Neural progenitor cell (in vitro differentiated cells): ENCODE data around the gene RAX2. TPM values are rescaled to one million over a fixed set of nuclear protein-coding genes. Genes with fewer than 3 reads are reported as not detected.
"Not testable (repeated sequence)": the region's sequence is repeated elsewhere in the genome, so short reads cannot be mapped to it uniquely, and the experiment has no call there.

Experiments
- DNase-seq: peaks from one replicate; pipeline ENCODE4 v3.0.0-alpha.2; 2016; ENCODE audit warnings: low spot score
- H2AFZ ChIP-seq: fragments of 200-600 bp; sonication (generic); replicated peaks from 2 replicates; pipeline ENCODE4 v1.6.1; 2016; ENCODE audit warnings: antibody characterized with exemption
- H3F3A ChIP-seq: fragments of 200-600 bp; sonication (generic); 2 replicates; pipeline ENCODE4 v1.6.1; 2016; ENCODE audit warnings: antibody characterized with exemption, low read depth
- H3K27ac ChIP-seq: fragments of 200-600 bp; sonication (generic); 2 replicates; pipeline ENCODE4 v1.5.1; 2016; ENCODE audit warnings: mild to moderate bottlenecking
- H3K27me3 ChIP-seq: fragments of 200-600 bp; sonication (generic); 2 replicates; pipeline ENCODE4 v1.6.1; 2016; ENCODE audit warnings: mild to moderate bottlenecking, moderate library complexity
- H3K36me3 ChIP-seq: fragments of 200-600 bp; sonication (generic); 2 replicates; pipeline ENCODE4 v1.5.1; 2016
- H3K4me1 ChIP-seq: fragments of 200-600 bp; sonication (generic); 2 replicates; pipeline ENCODE4 v1.6.1; 2016; ENCODE audit warnings: mixed run types
- H3K4me2 ChIP-seq: fragments of 200-600 bp; sonication (generic); 2 replicates; pipeline ENCODE4 v1.6.1; 2016
- H3K4me3 ChIP-seq: fragments of 200-600 bp; sonication (generic); 2 replicates; pipeline ENCODE4 v1.5.1; 2016
- H3K79me2 ChIP-seq: fragments of 200-600 bp; sonication (generic); 2 replicates; pipeline ENCODE4 v1.6.1; 2016; ENCODE audit warnings: low read depth
- H3K9ac ChIP-seq: fragments of 200-600 bp; sonication (generic); 2 replicates; pipeline ENCODE4 v1.6.1; 2016
- H3K9me3 ChIP-seq: fragments of 200-600 bp; sonication (generic); 2 replicates; pipeline ENCODE4 v1.5.1; 2016; ENCODE audit warnings: low read depth
- H4K20me1 ChIP-seq: fragments of 200-600 bp; sonication (generic); 2 replicates; pipeline ENCODE4 v1.6.1; 2016; ENCODE audit warnings: low read depth
- H3K27ac Mint-ChIP-seq: 3 replicates; pipeline ENCODE4 v1.8.0; 2021; ENCODE audit warnings: mixed read lengths
- H3K27me3 Mint-ChIP-seq: 2 replicates; pipeline ENCODE4 v1.8.0; 2022; ENCODE audit warnings: low read depth, mild to moderate bottlenecking, inconsistent platforms, moderate library complexity, mixed read lengths; ENCODE audit not compliant: insufficient read depth
- H3K36me3 Mint-ChIP-seq: 3 replicates; pipeline ENCODE4 v1.8.0; 2021; ENCODE audit warnings: mixed read lengths
- H3K4me1 Mint-ChIP-seq: 3 replicates; pipeline ENCODE4 v1.8.0; 2021; ENCODE audit warnings: mixed read lengths
- H3K4me3 Mint-ChIP-seq: 3 replicates; pipeline ENCODE4 v1.8.0; 2021; ENCODE audit warnings: mild to moderate bottlenecking, moderate library complexity, mixed read lengths
- H3K9me3 Mint-ChIP-seq: 3 replicates; pipeline ENCODE4 v1.8.0; 2020; ENCODE audit warnings: mixed read lengths
- CTCF ChIP-seq: fragments of 200-600 bp; sonication (generic); IDR thresholded peaks from 2 replicates; pipeline ENCODE4 v1.5.1; 2017; ENCODE audit warnings: antibody characterized with exemption, mild to moderate bottlenecking
- EZH2 ChIP-seq: fragments of 200-600 bp; sonication (generic); IDR thresholded peaks from 2 replicates; pipeline ENCODE4 v1.6.1; 2017; ENCODE audit warnings: antibody characterized with exemption, mild to moderate bottlenecking, moderate library complexity
- EZH2phosphoT487 ChIP-seq: fragments of 200-600 bp; sonication (generic); IDR thresholded peaks from 2 replicates; pipeline ENCODE4 v1.6.1; 2017; ENCODE audit warnings: antibody characterized with exemption
- total RNA-seq: library from RNA; depleted of rRNA; stranded (reverse); fragments of >200 nt; gene quantifications from 2 replicates; pipeline ENCODE4 v1.2.3, GENCODE V29; 2015; ENCODE audit warnings: low replicate concordance

RAX2 gene
- total RNA-seq, 1 donor from 2014 or later: not detected

DNA sequence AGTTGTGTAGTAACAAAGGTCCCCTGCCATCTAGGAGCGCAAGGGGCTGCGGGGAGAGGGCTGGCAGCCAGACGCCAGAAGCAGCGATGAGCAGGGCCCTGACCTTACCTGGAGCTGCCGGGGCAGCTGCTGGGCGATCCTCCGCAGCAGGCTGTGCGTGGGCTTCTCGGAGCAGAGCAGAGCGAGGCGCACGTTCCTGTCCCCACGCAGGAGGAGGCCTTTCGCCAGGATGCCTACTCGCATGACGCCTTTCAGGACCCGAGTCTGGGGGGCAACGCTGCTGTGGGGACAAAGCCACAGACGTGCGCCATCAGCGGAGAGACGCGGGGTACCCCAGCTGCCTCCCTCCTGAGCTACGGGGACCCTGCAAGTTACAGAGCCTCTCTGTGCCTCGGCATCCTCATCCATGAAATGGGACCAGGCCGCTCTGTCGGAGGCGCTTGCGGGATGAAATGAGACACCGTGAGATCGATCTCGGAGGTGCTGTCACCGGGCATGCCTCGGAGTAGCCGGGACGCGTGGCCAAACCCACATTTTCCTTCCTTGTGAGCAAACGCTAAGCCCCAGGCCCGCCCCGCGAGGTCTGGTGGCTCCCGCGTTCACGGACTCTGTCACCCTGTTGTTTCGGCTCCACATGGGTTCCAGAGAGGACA, 44.7 kb upstream of the RAX2 start:
- H3F3A ChIP-seq: no peaks in the 10 kb centered on the region
- TF ChIP-seq CTCF (no peak), EZH2phosphoT487 (no peak), EZH2 (no peak)
- no peaks in the 10 kb centered on the region for H3K27me3 Mint-ChIP-seq
- no peak overlapping the region for H3K4me3 ChIP-seq
- no peak overlapping the region for H3K4me2 ChIP-seq
- H2AFZ ChIP-seq: no peak overlapping the region
- H3K9ac ChIP-seq: no peak overlapping the region
- H3K9me3 Mint-ChIP-seq: no peaks in the 10 kb centered on the region
- H3K27ac Mint-ChIP-seq: no peak overlapping the region
- no peaks in the 10 kb centered on the region for H3K9me3 ChIP-seq
- no peak overlapping the region for H3K4me3 Mint-ChIP-seq
- H3K79me2 ChIP-seq: no peaks in the 10 kb centered on the region
- no peaks in the 10 kb centered on the region for H3K4me1 ChIP-seq
- H3K27ac ChIP-seq: no peak overlapping the region
- H3K27me3 ChIP-seq: no peaks in the 10 kb centered on the region
- H3K4me1 Mint-ChIP-seq: peaks cover 8% of the 10 kb centered on the region
- peaks cover 4% of the 10 kb centered on the region for H4K20me1 ChIP-seq
- no peaks in the 10 kb centered on the region for H3K36me3 Mint-ChIP-seq
- H3K36me3 ChIP-seq: no peaks in the 10 kb centered on the region
- no peak for DNase-seq

GRCh38 chr19:3816148-3816547, 44.1 kb upstream of the RAX2 start:
- H3K27me3 ChIP-seq, H3K9me3 Mint-ChIP-seq, H3K4me1 ChIP-seq, H3K4me2 ChIP-seq, H3K27me3 Mint-ChIP-seq, H3F3A ChIP-seq, H4K20me1 ChIP-seq, H3K9ac ChIP-seq, H3K9me3 ChIP-seq, DNase-seq, H3K36me3 Mint-ChIP-seq, H3K4me3 ChIP-seq, H3K79me2 ChIP-seq, H3K27ac ChIP-seq, H2AFZ ChIP-seq, H3K4me1 Mint-ChIP-seq, H3K4me3 Mint-ChIP-seq, H3K36me3 ChIP-seq, H3K27ac Mint-ChIP-seq: not testable (repeated sequence)

DNA sequence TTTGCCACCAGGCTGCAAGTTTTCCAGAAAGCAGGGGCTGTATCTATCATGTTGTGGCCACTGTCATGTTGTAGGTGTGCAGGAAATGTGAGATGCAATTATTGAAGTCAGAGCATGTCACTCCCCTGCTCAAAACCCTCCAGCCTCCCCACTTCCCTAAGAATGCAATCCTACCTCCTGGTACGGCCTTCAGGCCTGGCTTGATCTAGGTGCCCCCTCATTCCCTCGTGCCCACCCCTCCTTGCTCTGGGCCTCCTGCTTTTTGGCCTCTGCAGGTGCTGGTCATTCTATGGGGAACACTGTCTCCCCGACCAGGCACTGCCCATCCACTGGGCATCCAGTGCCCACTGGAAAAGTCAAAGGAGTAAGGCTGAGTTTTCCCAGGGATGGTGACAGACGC, 42.6 kb upstream of the RAX2 start:
- H3K4me3 Mint-ChIP-seq: no peak overlapping the region
- no peaks in the 10 kb centered on the region for H3K27me3 Mint-ChIP-seq
- Histone ChIP-seq H3K4me2 (no peak overlapping the region), H3K9ac (no peak overlapping the region), H2AFZ (no peak overlapping the region), H3K27me3 (no peaks in the 10 kb centered on the region), H3K27ac (no peak overlapping the region), H3K4me1 (no peaks in the 10 kb centered on the region), H3F3A (no peaks in the 10 kb centered on the region), H3K36me3 (no peaks in the 10 kb centered on the region), H3K9me3 (no peaks in the 10 kb centered on the region), H3K4me3 (no peak overlapping the region), H4K20me1 (peaks cover 4% of the 10 kb centered on the region), H3K79me2 (no peaks in the 10 kb centered on the region)
- no peak for TF ChIP-seq EZH2phosphoT487
- TF ChIP-seq EZH2: no peak
- no peak for TF ChIP-seq CTCF
- DNase-seq: no peak
- no peaks in the 10 kb centered on the region for H3K36me3 Mint-ChIP-seq
- no peak overlapping the region for H3K27ac Mint-ChIP-seq
- peaks cover 8% of the 10 kb centered on the region for H3K4me1 Mint-ChIP-seq
- H3K9me3 Mint-ChIP-seq: no peaks in the 10 kb centered on the region

GRCh38 chr19:3813473-3814392, 41.7 kb upstream of the RAX2 start:
- H4K20me1 ChIP-seq: peaks cover 4% of the 10 kb centered on the region
- H3K79me2 ChIP-seq: no peaks in the 10 kb centered on the region
- no peaks in the 10 kb centered on the region for H3K9me3 Mint-ChIP-seq
- H3K27ac Mint-ChIP-seq: no peak overlapping the region
- no peaks in the 10 kb centered on the region for H3K27me3 ChIP-seq
- no peak overlapping the region for H3K4me3 ChIP-seq
- H3F3A ChIP-seq: no peaks in the 10 kb centered on the region
- H3K9me3 ChIP-seq: no peaks in the 10 kb centered on the region
- no peak overlapping the region for H3K9ac ChIP-seq
- H3K36me3 ChIP-seq: no peaks in the 10 kb centered on the region
- TF ChIP-seq CTCF: no peak
- H2AFZ ChIP-seq: no peak overlapping the region
- H3K4me1 Mint-ChIP-seq: peaks cover 8% of the 10 kb centered on the region
- peaks cover 2% of the 10 kb centered on the region for H3K27me3 Mint-ChIP-seq
- no peak for DNase-seq
- H3K4me3 Mint-ChIP-seq: no peak overlapping the region
- H3K27ac ChIP-seq: no peak overlapping the region
- no peaks in the 10 kb centered on the region for H3K36me3 Mint-ChIP-seq
- H3K4me2 ChIP-seq: no peak overlapping the region
- no peaks in the 10 kb centered on the region for H3K4me1 ChIP-seq
